Keratinocyte (primary cell): ENCODE data around the gene GAS6. TPM values are rescaled to one million over a fixed set of nuclear protein-coding genes. Genes with fewer than 3 reads are reported as not detected.
A peak's percentile ranks its signal among the peaks of the same experiment; 100 is the strongest.

ENCODE experiments used
- DNase-seq: peaks from one replicate; pipeline ENCODE4 v3.0.0-alpha.2; 2011; ENCODE audit warnings: low read depth, missing footprints, low spot score
- FAIRE-seq: peaks from 2 replicates; lab custom pipeline; 2011; peaks lifted over from hg19 to GRCh38; lab: Jason Lieb, UNC
- H2AFZ ChIP-seq: 2 replicates; pipeline ENCODE4 v1.6.0; 2012; ENCODE audit warnings: low read length, control low read depth, inconsistent platforms; ENCODE audit not compliant: control insufficient read depth
- H3K27ac ChIP-seq: 2 replicates; pipeline ENCODE4 v1.5.1; 2011; ENCODE audit warnings: low read length; ENCODE audit not compliant: control insufficient read depth, insufficient read depth
- H3K27me3 ChIP-seq: 3 replicates; pipeline ENCODE4 v1.6.0; 2011; ENCODE audit warnings: low read length; ENCODE audit not compliant: control insufficient read depth, insufficient read depth; ENCODE audit errors: extremely low read depth
- H3K36me3 ChIP-seq, 2 experiments: 2 replicates in 1 of 2; 3 replicates in 1 of 2; pipeline ENCODE4 v1.5.1; 2011; ENCODE audit warnings: low read length in 2 of 2, mild to moderate bottlenecking in 1 of 2; ENCODE audit not compliant: control insufficient read depth in 2 of 2, insufficient read depth in 2 of 2; ENCODE audit errors: extremely low read depth in 1 of 2
- H3K4me1 ChIP-seq: 3 replicates; pipeline ENCODE4 v1.5.1; 2011; ENCODE audit warnings: low read length; ENCODE audit not compliant: control insufficient read depth, insufficient read depth; ENCODE audit errors: extremely low read depth
- H3K4me2 ChIP-seq: 3 replicates; pipeline ENCODE4 v1.6.0; 2011; ENCODE audit warnings: low read depth, low read length; ENCODE audit not compliant: control insufficient read depth, insufficient read depth; ENCODE audit errors: extremely low read depth
- H3K4me3 ChIP-seq, 3 experiments: fragments of 200-600 bp in 1 of 3; sonication (generic) in 1 of 3; 2 replicates in 2 of 3; 3 replicates in 1 of 3; pipeline ENCODE4 v1.5.1; 2011 to 2016; ENCODE audit warnings: low read length in 3 of 3, mild to moderate bottlenecking in 3 of 3, control low read depth in 2 of 3, inconsistent platforms in 1 of 3, low read depth in 1 of 3, mixed read lengths in 1 of 3, mixed run types in 1 of 3, moderate library complexity in 1 of 3; ENCODE audit not compliant: control insufficient read depth in 2 of 3, insufficient read depth in 2 of 3; ENCODE audit errors: extremely low read depth in 1 of 3
- H3K79me2 ChIP-seq: 2 replicates; pipeline ENCODE4 v1.6.0; 2012; ENCODE audit warnings: low read length; ENCODE audit not compliant: control insufficient read depth, insufficient read depth
- H3K9ac ChIP-seq: 3 replicates; pipeline ENCODE4 v1.6.0; 2011; ENCODE audit warnings: low read length; ENCODE audit not compliant: control insufficient read depth, insufficient read depth; ENCODE audit errors: extremely low read depth
- H3K9me1 ChIP-seq: 3 replicates; pipeline ENCODE4 v1.6.0; 2011; ENCODE audit warnings: low read length; ENCODE audit not compliant: control insufficient read depth, insufficient read depth; ENCODE audit errors: extremely low read depth
- H3K9me3 ChIP-seq: 2 replicates; pipeline ENCODE4 v1.5.1; 2012; ENCODE audit warnings: low read depth, low read length; ENCODE audit not compliant: control insufficient read depth
- H4K20me1 ChIP-seq: 3 replicates; pipeline ENCODE4 v1.6.0; 2011; ENCODE audit warnings: low read length; ENCODE audit not compliant: control insufficient read depth, insufficient read depth; ENCODE audit errors: extremely low read depth
- EZH2 ChIP-seq: IDR thresholded peaks from one replicate; pipeline ENCODE4 v1.6.1; 2012; ENCODE audit warnings: inconsistent platforms, mild to moderate bottlenecking, low read length, moderate library complexity
- dilution Hi-C: fragments of 300-500 bp; cut with MboI; formaldehyde crosslinking; loops from one replicate; pipeline ENCODE4 v1.7.0; 2020; ENCODE audit warnings: low sequenced_read_pairs; ENCODE audit not compliant: extremely low pct_ligation_motif_present
- polyA plus RNA-seq, 5 experiments: library from polyadenylated mRNA; depleted of rRNA in 3 of 5; stranded (reverse) in 3 of 5; stranded (forward) in 1 of 5; unstranded in 1 of 5; fragments of >200 nt; gene quantifications; 1 replicate in 1 of 5; 2 replicates in 3 of 5; 3 replicates in 1 of 5; pipeline versions ENCODE4 v1.2.1 to v1.2.3, GENCODE V29; 2011 to 2012; ENCODE audit warnings: missing spikeins in 2 of 5, low read depth in 1 of 5, low replicate concordance in 1 of 5
- TF ChIP-seq, protein P1 (sequence below), 3 experiments: IDR thresholded peaks in 1 of 3; conservative IDR thresholded peaks in 1 of 3; optimal IDR thresholded peaks in 1 of 3; 2 replicates in 2 of 3; 3 replicates in 1 of 3; pipeline versions ENCODE3 to v1.5.1; 2011; ENCODE audit warnings: low read length in 3 of 3, mild to moderate bottlenecking in 3 of 3, moderate library complexity in 2 of 3, control low read depth in 1 of 3, inconsistent platforms in 1 of 3; ENCODE audit not compliant: insufficient read depth in 2 of 3; ENCODE audit errors: extremely low read depth in 1 of 3

Gene GAS6
- polyA plus RNA-seq, 1 donor (not counting 4 experiments of a cell fraction or from before 2014, with no cell fraction given), result 163 TPM

DNA sequence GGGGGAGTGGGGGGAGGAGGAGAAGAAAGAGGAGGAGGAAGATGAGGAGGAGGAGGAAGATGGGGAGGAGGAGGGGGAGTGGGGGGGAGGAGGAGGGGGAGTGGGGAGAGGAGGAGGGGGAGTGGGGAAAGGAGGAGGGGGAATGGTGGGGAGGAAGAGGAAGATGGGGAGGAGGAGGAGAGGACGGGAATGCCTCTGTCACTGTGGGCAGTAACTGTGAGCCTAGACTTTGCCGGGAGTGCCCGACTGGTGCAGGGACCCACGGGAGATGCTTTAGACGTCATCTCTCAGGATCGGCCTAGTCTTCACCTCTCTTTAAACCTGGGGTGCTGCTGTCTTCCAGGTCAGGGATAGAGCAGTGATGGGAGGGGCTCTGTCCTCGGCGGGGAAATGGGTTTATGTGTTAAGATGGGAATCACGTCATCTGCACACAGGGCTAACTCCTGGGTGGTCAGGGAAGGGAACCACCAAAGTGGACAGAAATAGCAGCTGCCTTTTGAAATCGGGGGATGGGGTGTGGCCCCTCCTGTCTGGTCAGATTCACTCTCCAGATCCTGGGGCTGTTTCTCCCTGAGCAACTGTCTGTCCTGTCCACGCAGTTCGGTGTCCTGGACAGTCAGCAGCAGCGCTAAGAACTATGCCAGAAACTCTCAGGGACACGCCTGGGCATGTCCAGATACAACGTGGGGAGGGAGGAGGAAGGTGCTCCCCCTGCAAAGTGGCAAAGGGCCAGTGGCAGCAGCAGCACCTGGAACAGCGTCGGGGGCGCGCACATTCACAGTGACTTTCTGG, 26.9 kb downstream of the GAS6 start:
- TF ChIP-seq, protein P1, sequence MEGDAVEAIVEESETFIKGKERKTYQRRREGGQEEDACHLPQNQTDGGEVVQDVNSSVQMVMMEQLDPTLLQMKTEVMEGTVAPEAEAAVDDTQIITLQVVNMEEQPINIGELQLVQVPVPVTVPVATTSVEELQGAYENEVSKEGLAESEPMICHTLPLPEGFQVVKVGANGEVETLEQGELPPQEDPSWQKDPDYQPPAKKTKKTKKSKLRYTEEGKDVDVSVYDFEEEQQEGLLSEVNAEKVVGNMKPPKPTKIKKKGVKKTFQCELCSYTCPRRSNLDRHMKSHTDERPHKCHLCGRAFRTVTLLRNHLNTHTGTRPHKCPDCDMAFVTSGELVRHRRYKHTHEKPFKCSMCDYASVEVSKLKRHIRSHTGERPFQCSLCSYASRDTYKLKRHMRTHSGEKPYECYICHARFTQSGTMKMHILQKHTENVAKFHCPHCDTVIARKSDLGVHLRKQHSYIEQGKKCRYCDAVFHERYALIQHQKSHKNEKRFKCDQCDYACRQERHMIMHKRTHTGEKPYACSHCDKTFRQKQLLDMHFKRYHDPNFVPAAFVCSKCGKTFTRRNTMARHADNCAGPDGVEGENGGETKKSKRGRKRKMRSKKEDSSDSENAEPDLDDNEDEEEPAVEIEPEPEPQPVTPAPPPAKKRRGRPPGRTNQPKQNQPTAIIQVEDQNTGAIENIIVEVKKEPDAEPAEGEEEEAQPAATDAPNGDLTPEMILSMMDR (optimal IDR thresholded peaks at IDR 0.05 in 1 of 3, IDR thresholded peaks at IDR 0.05 in 1 of 3, conservative IDR thresholded peaks at IDR 0.05 in 1 of 3; ENCODE audit: extremely low read depth in 1 of 3, insufficient read depth in 2 of 3, low read length in 3 of 3), result no peak
- no peak for TF ChIP-seq EZH2
- dilution Hi-C loops, result no loop called here
- no peak overlapping the region for H2AFZ ChIP-seq
- H4K20me1 ChIP-seq, result peaks cover 2% of the 10 kb centered on the region
- peaks cover 26% of the 10 kb centered on the region for H3K79me2 ChIP-seq
- H3K27ac ChIP-seq, result peak overlapping the region; percentile 98
- H3K27me3 ChIP-seq, result no peaks in the 10 kb centered on the region
- no peaks in the 10 kb centered on the region for H3K9me1 ChIP-seq
- H3K4me3 ChIP-seq, result peak overlapping the region in 1 of 3 experiments; percentile 38
- no peaks in the 10 kb centered on the region for H3K9me3 ChIP-seq
- H3K9ac ChIP-seq, result peak overlapping the region; percentile 89
- FAIRE-seq (peak; percentile 94), DNase-seq (peak; percentile 73)
- peaks cover 27 to 45% of the 10 kb centered on the region in 2 experiments for H3K36me3 ChIP-seq
- peaks cover 53% of the 10 kb centered on the region for H3K4me1 ChIP-seq
- H3K4me2 ChIP-seq, result peak overlapping the region; percentile 81

DNA sequence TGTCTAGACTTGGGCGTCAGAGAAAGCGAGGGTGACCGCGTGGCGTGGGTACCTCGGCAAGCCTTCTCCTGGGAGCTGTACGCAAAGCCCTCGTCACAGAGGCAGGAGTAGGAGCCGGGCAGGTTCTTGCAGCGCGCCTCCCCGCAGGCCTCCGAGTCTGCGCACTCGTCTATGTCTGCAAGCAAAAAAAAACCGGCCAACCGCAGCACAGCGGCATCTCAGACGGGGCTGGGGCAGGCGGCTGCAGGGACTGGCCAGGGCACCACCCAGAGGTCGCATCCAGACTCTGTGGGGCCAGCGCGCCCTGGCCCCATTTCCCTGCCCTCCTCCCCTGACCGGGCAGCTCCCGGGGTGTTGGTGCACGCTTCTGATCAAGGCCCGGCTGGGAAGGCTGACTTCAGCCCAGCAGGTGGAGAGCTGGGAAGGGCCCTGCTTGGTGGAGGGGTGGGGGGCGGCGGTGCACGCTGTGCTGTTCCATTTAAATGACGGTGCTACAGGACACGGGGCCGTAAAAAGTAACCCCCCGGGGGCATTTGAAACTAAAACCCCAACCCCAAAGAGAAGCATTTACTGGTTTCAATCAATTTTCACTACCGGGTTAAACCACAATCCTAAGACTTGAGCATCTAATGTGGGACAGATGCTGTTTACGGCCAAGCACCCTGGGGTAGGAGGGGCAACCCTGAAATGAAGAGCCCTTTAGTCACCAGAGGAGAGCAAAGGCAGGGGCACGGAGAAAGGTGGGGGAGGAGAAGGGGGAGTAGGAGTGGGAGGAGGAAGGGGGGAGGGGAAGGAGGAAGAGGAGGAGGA, 28.2 kb downstream of the GAS6 start:
- FAIRE-seq (no peak), DNase-seq (no peak)
- Histone ChIP-seq H3K4me1 (peaks cover 40% of the 10 kb centered on the region), H3K27ac (no peak overlapping the region), H2AFZ (no peak overlapping the region), H4K20me1 (no peaks in the 10 kb centered on the region), H3K9me3 (no peaks in the 10 kb centered on the region), H3K27me3 (no peaks in the 10 kb centered on the region), H3K79me2 (peaks cover 24% of the 10 kb centered on the region), H3K4me2 (no peak overlapping the region), H3K4me3 (no peak overlapping the region), H3K36me3 (peaks cover 28 to 44% of the 10 kb centered on the region in 2 experiments), H3K9ac (no peak overlapping the region), H3K9me1 (no peaks in the 10 kb centered on the region)
- TF ChIP-seq, protein P1 (optimal IDR thresholded peaks at IDR 0.05 in 1 of 3, IDR thresholded peaks at IDR 0.05 in 1 of 3, conservative IDR thresholded peaks at IDR 0.05 in 1 of 3; ENCODE audit: extremely low read depth in 1 of 3, insufficient read depth in 2 of 3, low read length in 3 of 3), result no peak
- TF ChIP-seq EZH2, result no peak
- dilution Hi-C loops, result no loop called here
